Measurements from ENCODE around the gene PLAAT3.
A peak's percentile ranks its signal among the peaks of the same experiment; 100 is the strongest.
"Not testable (repeated sequence)": the region's sequence is repeated elsewhere in the genome, so short reads cannot be mapped to it uniquely, and the experiment has no call there.

The PLAAT3 gene

GRCh38 chr11:63535734-63536133, 78.5 kb downstream of the PLAAT3 start:
- DNase-seq, result no peak

DNA sequence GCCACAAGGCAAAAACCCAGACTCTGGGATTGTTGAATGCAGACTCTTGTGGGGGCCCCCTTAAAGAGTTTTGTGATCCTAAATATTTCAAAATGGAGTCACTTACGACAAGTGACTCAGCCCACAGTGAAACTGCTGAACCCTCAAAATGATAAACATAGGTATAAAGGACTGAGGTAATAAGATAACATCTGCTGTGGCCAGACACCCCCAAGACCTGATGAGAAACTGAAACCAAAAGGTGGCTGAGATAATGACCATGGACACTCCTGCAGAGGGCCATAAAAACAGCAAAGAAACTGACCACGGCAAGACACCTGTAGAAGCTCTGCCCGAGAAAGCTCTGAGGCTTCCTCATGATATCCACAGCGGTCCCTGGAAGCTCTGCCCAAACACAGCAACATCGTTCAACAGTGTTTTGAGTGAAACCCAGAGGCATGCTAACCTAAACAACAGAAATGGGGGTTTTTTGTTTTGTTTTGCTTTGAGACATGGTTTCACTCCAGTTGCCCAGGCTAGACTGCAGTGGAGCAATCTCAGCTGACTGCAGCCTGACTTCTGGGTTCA, 79.3 kb downstream of the PLAAT3 start:
- no peak for DNase-seq

DNA sequence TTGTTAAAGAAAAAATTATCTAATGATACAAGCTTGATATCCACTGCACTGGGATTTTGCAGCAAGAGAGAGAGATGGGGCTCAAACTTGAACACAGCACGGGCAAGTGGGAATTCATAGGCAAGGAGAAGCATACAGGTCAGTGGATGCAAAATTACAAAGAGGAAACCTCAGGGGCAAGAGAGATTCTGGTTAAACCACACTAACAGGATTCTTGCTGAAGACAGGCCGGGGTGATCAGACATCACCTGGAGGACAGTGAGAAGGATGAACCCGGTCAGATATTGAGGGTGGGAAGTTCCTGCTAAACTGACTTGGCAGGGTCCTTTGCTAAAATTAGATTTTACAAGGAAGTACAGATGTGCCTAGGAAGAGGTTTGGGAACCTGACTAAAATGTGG, 80.2 kb downstream of the PLAAT3 start:
- no peak for DNase-seq

GRCh38 chr11:63532799-63533475, 81.3 kb downstream of the PLAAT3 start:
- DNase-seq, result no peak

DNA sequence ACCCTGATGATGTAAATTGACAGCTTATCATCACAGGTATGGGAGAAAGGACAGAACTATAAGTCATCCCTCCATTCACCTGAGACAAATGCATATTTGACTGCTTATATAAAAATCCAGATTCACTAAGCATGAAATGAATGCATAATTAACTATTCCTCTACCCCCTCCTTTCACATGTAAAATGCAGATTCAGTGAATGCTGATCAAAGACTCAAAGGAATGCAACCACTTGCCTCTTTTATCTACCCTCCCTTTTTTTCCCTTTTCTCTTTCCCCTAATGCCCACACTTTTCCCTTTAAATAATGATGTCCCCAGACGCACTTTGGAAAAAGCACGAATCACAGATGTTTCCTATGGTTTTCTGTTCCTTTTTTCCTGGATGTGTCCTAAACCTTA, 82.1 kb downstream of the PLAAT3 start:
- no peak for DNase-seq

GRCh38 chr11:63531074-63531792, 83.0 kb downstream of the PLAAT3 start:
- DNase-seq, result peak; percentile 81

GRCh38 chr11:63530021-63530420, 84.2 kb downstream of the PLAAT3 start:
- DNase-seq, result no peak

DNA sequence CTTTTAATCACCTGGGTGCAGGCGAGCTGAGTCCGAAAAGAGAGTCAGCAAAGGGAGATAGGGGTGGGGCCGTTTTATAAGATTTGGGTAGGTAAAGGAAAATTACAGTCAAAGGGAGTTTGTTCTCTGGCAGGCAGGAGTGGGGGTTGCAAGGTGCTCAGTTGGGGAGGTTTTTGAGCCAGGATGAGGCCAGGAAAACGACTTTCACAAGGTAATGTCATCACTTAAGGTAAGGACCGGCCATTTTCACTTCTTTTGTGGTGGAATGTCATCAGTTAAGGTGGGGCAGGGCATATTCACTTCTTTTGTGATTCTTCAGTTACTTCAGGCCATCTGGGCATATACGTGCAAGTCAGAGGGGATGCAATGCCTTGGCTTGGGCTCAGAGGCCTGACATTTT, 84.9 kb downstream of the PLAAT3 start:
- not testable (repeated sequence) for DNase-seq

GRCh38 chr11:63528729-63529278, 85.4 kb downstream of the PLAAT3 start:
- DNase-seq, result not testable (repeated sequence)

GRCh38 chr11:63528156-63528555, 86.1 kb downstream of the PLAAT3 start:
- DNase-seq, result not testable (repeated sequence)

- no peak for DNase-seq
Measured at GRCh38 chr11:63527667-63528066, 86.6 kb downstream of the PLAAT3 start.

Data from HCEC 1CT (cell line).